Measurements from ENCODE around the gene TRIP4.

DNA sequence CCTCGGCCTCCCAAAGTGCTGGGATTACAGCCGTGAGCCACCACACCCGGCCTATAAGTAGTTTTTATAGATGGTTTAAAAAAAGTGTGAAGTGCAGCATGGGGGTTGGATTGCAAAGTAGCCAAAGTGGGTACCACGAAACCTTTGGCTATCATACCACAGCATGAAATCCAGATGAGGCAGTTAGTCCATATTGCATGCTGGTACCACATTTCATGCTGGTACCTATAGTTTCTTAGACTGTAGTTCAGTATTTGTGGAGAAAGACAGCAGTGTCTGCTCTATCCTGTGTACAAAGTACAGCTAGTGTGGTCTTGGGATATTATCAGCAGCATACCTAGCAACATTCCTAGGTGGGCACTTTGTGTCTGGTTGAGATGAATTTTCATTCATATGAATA is 84.5 kb downstream of the TRIP4 start:
- TF ChIP-seq, protein P1, sequence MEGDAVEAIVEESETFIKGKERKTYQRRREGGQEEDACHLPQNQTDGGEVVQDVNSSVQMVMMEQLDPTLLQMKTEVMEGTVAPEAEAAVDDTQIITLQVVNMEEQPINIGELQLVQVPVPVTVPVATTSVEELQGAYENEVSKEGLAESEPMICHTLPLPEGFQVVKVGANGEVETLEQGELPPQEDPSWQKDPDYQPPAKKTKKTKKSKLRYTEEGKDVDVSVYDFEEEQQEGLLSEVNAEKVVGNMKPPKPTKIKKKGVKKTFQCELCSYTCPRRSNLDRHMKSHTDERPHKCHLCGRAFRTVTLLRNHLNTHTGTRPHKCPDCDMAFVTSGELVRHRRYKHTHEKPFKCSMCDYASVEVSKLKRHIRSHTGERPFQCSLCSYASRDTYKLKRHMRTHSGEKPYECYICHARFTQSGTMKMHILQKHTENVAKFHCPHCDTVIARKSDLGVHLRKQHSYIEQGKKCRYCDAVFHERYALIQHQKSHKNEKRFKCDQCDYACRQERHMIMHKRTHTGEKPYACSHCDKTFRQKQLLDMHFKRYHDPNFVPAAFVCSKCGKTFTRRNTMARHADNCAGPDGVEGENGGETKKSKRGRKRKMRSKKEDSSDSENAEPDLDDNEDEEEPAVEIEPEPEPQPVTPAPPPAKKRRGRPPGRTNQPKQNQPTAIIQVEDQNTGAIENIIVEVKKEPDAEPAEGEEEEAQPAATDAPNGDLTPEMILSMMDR (IDR thresholded peaks at IDR 0.05) = no peak
- TF ChIP-seq POLR2A (IDR thresholded peaks at IDR 0.05) = no peak

Measured in adrenal gland (tissue), 5 donors.